Pancreas (tissue), 10 donors: Measurements from ENCODE around the gene VSIG10. TPM values are rescaled to one million over a fixed set of nuclear protein-coding genes. Genes with fewer than 3 reads are reported as not detected.
A peak's percentile ranks its signal among the peaks of the same experiment; 100 is the strongest.
"Not testable (repeated sequence)": the region's sequence is repeated elsewhere in the genome, so short reads cannot be mapped to it uniquely, and the experiment has no call there.

Experiments used
- ATAC-seq, 4 donors: fragments of 200-7000 bp; cut with Tn5 transposase; one replicate each; pipeline versions ENCODE4 v1.8.0 to v1.9.1; 2020; ENCODE audit warnings: mild to moderate bottlenecking in 4 of 4, moderate library complexity in 4 of 4
- DNase-seq, 6 donors: peaks; one replicate each; pipeline ENCODE4 v3.0.0-alpha.2; 2020
- FAIRE-seq: peaks from 2 replicates; lab custom pipeline; 2012; peaks lifted over from hg19 to GRCh38; lab: Jason Lieb, UNC
- H3K27ac ChIP-seq, 4 donors: fragments of 200-600 bp; sonication (generic); 1 replicate in 3 of 4; 2 replicates in 1 of 4; pipeline versions ENCODE4 v1.5.0 to v1.8.0; 2020
- H3K27me3 ChIP-seq, 4 donors: fragments of 200-600 bp; one replicate each; pipeline ENCODE4 v1.8.0; 2021
- H3K36me3 ChIP-seq, 3 donors: fragments of 200-600 bp; sonication (generic) in 1 of 3; one replicate each; pipeline versions ENCODE4 v1.5.0 to v1.8.0; 2020 to 2021
- H3K4me1 ChIP-seq, 3 donors: fragments of 200-600 bp; one replicate each; pipeline ENCODE4 v1.8.0; 2021
- H3K4me3 ChIP-seq, 4 donors: fragments of 200-600 bp; sonication (generic) in 2 of 4; one replicate each; pipeline versions ENCODE4 v1.5.0 to v1.8.0; 2020 to 2021
- H3K9me3 ChIP-seq, 4 donors: fragments of 200-600 bp; one replicate each; pipeline ENCODE4 v1.8.0; 2021
- WGBS, 2 donors: extraction: QIAGEN DNeasy Blood & Tissue Kit; methylation state at CpG; one replicate each; pipeline ENCODE4 v1.1.7; 2013; 5-methylcytosine and 5-hydroxymethylcytosine counted together
- intact Hi-C, 3 donors: fragments of 100-400 bp; cut with DNase I; formaldehyde crosslinking; loops; one replicate each; pipeline versions ENCODE4 v1.11.1 to v1.14.2; 2022
- polyA plus RNA-seq, 2 donors: library from polyadenylated mRNA; stranded (reverse); fragments of 200-250 nt; gene quantifications; one replicate each; pipeline ENCODE4 v1.2.3, GENCODE V29; 2013
- total RNA-seq, 6 donors: library from RNA; stranded (reverse); fragmentation: NEBNext Ultra II Directional in 4 of 6; extraction: Animal tissue kit (Norgen Biotek cat#: 25700) in 4 of 6; gene quantifications; one replicate each; pipeline versions ENCODE4 v1.2.1 to v1.2.4, GENCODE V29; 2021 to 2023
- TF ChIP-seq, protein P1 (sequence below), 4 donors: fragments of 200-600 bp; sonication (generic) in 3 of 4; IDR thresholded peaks; one replicate each; pipeline versions ENCODE4 v1.5.0 to v1.8.0; 2021; ENCODE audit warnings: antibody characterized with exemption in 4 of 4
- donor health status: healthy with polysubstance abuse.
- donor health status: DM: no; HTN: no; CAD: no; lungs with moderate emphysema.
- donor health status: DM: no; HTN: no; CAD: no.
- donor health status: control.
- donor health status: control.
- donor health status: Bipolar disorder and iron deficiency.
- donor health status: DM: yes; HTN: yes; CAD: no.
- donor health status: DM: no; HTN: no; CAD: no.
- donor health status: DM: no; HTN: no; CAD: no.
- donor health status: DM: yes; HTN: yes; CAD: no.

Gene VSIG10
- total and polyA plus RNA-seq, 8 donors: 11.3 to 34.4 (median 15.8) TPM

DNA sequence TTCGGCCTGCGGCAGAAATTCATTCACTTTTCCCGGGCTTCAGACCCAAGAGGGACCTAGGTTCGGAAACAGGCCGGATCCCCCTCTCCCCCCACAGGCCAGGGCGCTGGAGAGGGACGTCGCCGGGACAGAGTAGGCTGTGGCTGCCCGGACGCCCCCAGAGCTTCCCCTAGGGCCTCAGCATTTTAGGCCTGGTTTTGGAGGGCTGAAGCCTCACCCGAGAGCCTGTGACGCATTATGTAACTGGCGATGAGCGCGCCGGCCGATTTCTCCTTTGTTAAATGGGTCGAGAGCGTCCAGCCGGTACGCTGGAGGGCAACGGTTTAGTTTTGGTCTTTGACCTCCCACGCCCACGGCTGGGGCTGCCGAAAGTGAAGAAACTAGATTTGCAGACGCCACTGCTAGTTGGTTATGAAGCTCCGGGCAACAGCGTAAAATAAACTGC lies 32.8 kb upstream of the VSIG10 start:
- Histone ChIP-seq H3K27ac (peak overlapping the region; percentile 82 to 88 (median 87)), H3K27me3 (no peaks in the 10 kb centered on the region), H3K4me1 (peaks cover 0 to 26% (median 18%) of the 10 kb centered on the region in 3 donors), H3K4me3 (peak overlapping the region; percentile 76 to 98 (median 97)), H3K36me3 (peaks cover 0 to 21% (median 6%) of the 10 kb centered on the region in 3 donors), H3K9me3 (no peaks in the 10 kb centered on the region)
- DNase-seq (peak; percentile 43 to 81 (median 56)), FAIRE-seq (no peak), ATAC-seq (peak; percentile 40 to 54 (median 46))
- WGBS, 2 donors: 0% methylated on average over 25 to 29 of the region's 29 CpGs
- intact Hi-C loops: no loop called here
- TF ChIP-seq, protein P1, sequence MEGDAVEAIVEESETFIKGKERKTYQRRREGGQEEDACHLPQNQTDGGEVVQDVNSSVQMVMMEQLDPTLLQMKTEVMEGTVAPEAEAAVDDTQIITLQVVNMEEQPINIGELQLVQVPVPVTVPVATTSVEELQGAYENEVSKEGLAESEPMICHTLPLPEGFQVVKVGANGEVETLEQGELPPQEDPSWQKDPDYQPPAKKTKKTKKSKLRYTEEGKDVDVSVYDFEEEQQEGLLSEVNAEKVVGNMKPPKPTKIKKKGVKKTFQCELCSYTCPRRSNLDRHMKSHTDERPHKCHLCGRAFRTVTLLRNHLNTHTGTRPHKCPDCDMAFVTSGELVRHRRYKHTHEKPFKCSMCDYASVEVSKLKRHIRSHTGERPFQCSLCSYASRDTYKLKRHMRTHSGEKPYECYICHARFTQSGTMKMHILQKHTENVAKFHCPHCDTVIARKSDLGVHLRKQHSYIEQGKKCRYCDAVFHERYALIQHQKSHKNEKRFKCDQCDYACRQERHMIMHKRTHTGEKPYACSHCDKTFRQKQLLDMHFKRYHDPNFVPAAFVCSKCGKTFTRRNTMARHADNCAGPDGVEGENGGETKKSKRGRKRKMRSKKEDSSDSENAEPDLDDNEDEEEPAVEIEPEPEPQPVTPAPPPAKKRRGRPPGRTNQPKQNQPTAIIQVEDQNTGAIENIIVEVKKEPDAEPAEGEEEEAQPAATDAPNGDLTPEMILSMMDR (IDR thresholded peaks at IDR 0.05): no peak

DNA sequence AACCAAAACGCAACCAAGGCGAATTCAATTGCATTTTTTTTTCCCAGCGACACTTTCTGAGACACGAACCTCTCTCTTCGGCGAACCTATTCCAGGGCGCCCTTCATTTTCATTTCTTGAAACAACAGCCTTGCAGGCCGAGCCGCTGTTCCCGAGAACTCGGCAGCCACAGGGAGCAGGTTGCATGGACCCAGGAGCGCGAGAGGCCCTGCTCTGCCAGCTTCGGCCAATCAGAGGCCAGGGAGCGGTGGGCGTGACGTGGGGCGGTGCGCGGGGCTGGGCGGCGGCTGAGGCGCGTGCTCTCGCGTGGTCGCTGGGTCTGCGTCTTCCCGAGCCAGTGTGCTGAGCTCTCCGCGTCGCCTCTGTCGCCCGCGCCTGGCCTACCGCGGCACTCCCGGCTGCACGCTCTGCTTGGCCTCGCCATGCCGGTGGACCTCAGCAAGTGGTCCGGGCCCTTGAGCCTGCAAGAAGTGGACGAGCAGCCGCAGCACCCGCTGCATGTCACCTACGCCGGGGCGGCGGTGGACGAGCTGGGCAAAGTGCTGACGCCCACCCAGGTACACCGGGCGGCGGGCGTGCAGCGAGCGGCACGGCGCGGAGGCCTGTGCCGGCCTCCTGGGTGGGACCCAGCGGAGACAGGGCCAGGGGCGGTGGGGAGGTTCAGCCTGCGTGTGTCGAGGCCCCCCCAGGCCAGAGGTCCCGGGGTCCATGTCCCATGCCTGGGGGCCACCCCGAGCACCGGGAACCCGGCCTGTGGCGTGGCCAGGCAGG lies 32.2 kb upstream of the VSIG10 start, which contains the start of gene PEBP1:
Gene PEBP1 (plus strand): TSS at position 337 of the 771 bp plus-strand sequence. CDS start 86 bp downstream, at position 423.
- Histone ChIP-seq H3K9me3 (no peaks in the 10 kb centered on the region), H3K4me1 (peaks cover 0 to 29% (median 20%) of the 10 kb centered on the region in 3 donors), H3K27ac (peak within 1 kb of the TSS; percentile 82 to 88 (median 87)), H3K27me3 (no peaks in the 10 kb centered on the region), H3K4me3 (peak within 1 kb of the TSS; percentile 76 to 98 (median 97)), H3K36me3 (peaks cover 0 to 17% (median under 1%) of the 10 kb centered on the region in 3 donors)
- TF ChIP-seq, protein P1 (IDR thresholded peaks at IDR 0.05): no peak
- peak; percentile 95 to 98 (median 96) for ATAC-seq
- peak; percentile 95 to 97 (median 96) for DNase-seq
- 0 to 1% methylated on average over 59 to 70 of the region's 70 CpGs for WGBS, 2 donors
- no peak for FAIRE-seq
- intact Hi-C loops: no loop called here

DNA sequence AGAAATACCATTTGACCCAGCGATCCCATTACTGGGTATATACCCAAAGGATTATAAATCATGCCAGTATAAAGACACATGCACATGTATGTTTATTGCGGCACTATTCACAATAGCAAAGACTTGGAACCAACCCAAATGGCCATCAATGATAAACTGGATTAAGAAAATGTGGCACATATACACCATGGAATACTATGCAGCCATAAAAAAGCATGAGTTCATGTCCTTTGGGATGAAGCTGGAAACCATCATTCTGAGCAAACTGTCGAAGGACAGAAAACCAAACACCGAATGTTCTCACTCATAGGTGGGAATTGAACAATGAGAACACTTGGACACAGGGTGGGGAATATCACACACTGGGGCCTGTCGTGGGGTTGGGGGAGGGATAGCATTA lies 25.6 kb upstream of the VSIG10 start:
- not testable (repeated sequence) for H3K4me3 ChIP-seq, DNase-seq, H3K36me3 ChIP-seq, H3K27ac ChIP-seq, FAIRE-seq, ATAC-seq, H3K9me3 ChIP-seq, H3K27me3 ChIP-seq
- intact Hi-C loops: loop anchor here in 1 of 3 donors (10.0 kb wide), 1 partner anchor 245 kb away; the partner anchor contains the start of genes SUDS3 and TAOK3
- peaks cover 10 to 35% (median 31%) of the 10 kb centered on the region in 3 donors for H3K4me1 ChIP-seq
- WGBS, 2 donors: 98% methylated on average over 5 of the region's 5 CpGs

DNA sequence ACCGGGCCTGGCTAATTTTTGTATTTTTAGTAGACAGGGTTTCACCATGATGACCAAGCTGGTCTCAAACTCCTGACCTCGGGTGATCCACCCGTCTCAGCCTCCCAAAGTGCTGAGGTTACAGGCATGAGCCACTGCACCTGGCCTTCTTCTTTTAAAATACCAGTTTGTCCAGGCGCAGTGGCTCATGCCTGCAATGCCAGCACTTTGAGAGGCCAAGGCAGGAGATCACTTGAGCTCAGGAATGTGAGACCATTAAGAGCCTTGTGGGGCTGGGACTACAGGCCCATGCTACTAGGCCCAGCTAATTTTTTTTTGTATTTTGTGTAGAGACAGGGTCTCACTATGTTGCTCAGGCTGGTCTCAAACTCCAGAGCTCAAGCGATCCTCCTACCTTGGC lies 24.1 kb upstream of the VSIG10 start:
- Histone ChIP-seq H3K27me3 (no peaks in the 10 kb centered on the region), H3K36me3 (no peaks in the 10 kb centered on the region), H3K4me3 (no peak overlapping the region), H3K9me3 (no peaks in the 10 kb centered on the region), H3K27ac (peak overlapping the region in 1 of 4 donors; percentile 90), H3K4me1 (peaks cover 10 to 39% (median 31%) of the 10 kb centered on the region in 3 donors)
- intact Hi-C loops: loop anchor here in 1 of 3 donors (10.0 kb wide), 1 partner anchor 247 kb away; the partner anchor contains the start of genes SUDS3 and TAOK3
- TF ChIP-seq, protein P1 (IDR thresholded peaks at IDR 0.05): no peak
- WGBS, 2 donors: 79 to 95% methylated on average over 5 of the region's 5 CpGs
- no peak for FAIRE-seq
- DNase-seq: no peak
- ATAC-seq: no peak

DNA sequence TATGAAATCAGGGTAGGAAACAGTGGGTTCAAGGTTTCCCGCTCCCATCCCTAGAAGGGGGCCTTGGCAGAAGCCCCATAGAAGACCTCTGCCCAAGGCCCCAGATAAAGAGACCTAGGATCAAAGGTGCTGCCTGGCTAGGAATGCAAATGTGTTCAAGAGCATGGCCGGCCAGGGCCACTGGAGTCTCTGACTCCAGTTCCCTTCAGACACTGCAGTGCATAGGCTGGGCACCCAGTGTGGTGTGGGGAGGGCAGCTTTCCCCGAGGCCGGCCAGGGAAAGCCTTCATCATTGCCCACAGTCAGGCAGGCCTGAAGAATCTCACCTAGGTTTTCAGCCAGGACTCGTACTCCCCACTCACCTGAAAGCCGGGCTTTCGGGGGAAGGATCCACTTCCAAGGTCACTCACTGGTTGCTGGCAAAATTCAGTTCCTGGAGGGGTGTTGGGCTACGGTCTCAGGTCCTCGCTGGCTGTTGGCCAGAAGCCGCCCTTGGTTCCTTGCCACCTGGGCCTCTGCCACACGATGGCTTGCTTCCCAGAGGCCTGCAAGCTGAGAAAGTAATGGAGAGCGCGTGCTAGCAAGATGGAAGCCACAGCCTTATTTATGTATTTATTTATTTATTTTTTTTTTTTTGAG lies 22.4 kb upstream of the VSIG10 start:
- TF ChIP-seq, protein P1 (IDR thresholded peaks at IDR 0.05): no peak
- peak overlapping the region; percentile 74 to 90 (median 80) for H3K27ac ChIP-seq
- FAIRE-seq: no peak

More for the DNA sequence above, 22.4 kb upstream of the VSIG10 start:
- Histone ChIP-seq H3K27me3 (no peaks in the 10 kb centered on the region), H3K9me3 (no peaks in the 10 kb centered on the region), H3K4me3 (peak overlapping the region in 2 of 4 donors; percentile 9 to 11), H3K36me3 (no peaks in the 10 kb centered on the region), H3K4me1 (peaks cover 13 to 29% (median 25%) of the 10 kb centered on the region in 3 donors)
- DNase-seq: peak; percentile 88 to 99 (median 95)
- intact Hi-C loops: loop anchor here in 1 of 3 donors (10.0 kb wide), 1 partner anchor 249 kb away; the partner anchor contains the start of genes SUDS3 and TAOK3
- 17 to 20% methylated on average over 13 of the region's 13 CpGs for WGBS, 2 donors
- ATAC-seq: peak; percentile 80 to 90 (median 85)
